ENCODE results near the gene ITGB1BP2.
"Not testable (repeated sequence)": the region's sequence is repeated elsewhere in the genome, so short reads cannot be mapped to it uniquely, and the experiment has no call there.

Gene ITGB1BP2

DNA sequence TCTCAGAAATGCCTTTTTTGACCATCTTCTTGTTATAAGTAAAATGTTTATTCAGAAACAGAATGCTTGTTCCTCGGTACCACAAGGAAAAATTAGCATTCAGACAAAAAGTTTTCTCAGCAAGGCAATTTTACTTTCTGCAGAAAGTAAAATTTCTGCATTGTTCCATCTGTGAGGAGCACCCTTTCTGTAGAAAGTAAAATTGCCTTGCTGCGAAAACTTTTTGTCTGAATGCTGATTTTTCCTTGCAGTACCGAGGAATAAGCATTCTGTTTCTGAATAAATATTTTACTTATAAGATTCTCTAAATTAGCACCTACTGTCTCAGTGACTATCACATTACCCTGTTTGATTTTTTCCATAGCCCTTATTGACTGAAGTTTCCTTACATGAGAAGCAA, 24.8 kb downstream of the ITGB1BP2 start:
- no peak for DNase-seq (ENCODE audit: low spot score in 2 of 2)
- H3K36me3 ChIP-seq (replicated peaks) = peaks cover 19% of the 10 kb centered on the region
- H3K4me3 ChIP-seq = no peak overlapping the region
- in situ Hi-C loops (cut with MboI; ENCODE audit: low sequenced_read_pairs) = no loop called here
- H3K27me3 ChIP-seq (ENCODE audit: low read depth) = no peaks in the 10 kb centered on the region
- H3K9me3 ChIP-seq = peaks cover 3% of the 10 kb centered on the region; the same call in 1 of the 2 replicates
- no peaks in the 10 kb centered on the region for H3K4me1 ChIP-seq

DNA sequence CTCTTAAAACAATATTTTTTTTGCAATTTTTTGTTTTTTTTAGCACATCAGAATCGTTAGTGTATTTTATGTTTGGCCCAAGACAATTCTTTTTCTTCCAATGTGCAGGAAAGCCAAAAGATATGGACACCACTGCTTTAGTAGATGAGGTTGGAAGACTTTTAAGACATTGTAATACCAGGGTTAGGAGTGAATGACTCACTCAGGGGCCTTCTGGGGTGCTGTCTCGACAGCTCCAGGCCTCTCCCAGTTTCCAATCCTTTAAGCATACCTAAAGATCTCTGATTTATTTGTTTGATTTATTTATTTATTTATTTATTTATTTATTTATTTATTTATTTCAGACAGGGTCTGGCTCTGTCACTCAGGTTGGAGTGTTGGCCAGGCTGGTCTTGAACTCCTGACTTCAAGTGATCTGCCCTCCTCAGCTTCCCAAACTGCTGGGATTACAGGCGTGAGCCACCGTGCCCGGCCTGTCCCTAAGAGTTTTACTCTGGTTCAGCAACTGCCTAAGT, 47.7 kb downstream of the ITGB1BP2 start:
- H3K9me3 ChIP-seq; in situ Hi-C loops (cut with MboI; ENCODE audit: low sequenced_read_pairs); H3K4me3 ChIP-seq; DNase-seq (ENCODE audit: low spot score in 2 of 2); H3K27me3 ChIP-seq (ENCODE audit: low read depth); H3K4me1 ChIP-seq; H3K36me3 ChIP-seq (replicated peaks): not testable (repeated sequence)

DNA sequence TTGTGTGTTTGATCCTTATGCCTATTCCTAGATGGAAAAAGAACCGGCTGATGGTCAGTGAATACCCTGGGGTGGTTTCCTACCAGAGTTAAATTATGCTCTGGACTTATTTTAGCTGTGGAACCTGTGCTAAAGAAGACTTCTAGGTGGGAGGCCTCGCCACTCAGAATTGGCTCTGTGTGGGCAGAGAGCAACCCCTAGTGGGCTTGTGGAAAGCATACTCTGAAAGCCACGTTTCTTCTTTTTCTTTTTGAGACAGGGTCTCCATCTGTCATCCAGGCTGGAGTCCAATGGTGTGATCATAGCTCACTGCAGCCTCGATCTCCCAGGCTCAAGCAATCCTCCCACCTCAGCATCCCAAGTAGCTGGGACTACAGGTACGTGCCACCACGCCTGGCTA, 48.3 kb downstream of the ITGB1BP2 start:
- H3K27me3 ChIP-seq (ENCODE audit: low read depth); H3K36me3 ChIP-seq (replicated peaks); DNase-seq (ENCODE audit: low spot score in 2 of 2); H3K4me3 ChIP-seq; H3K4me1 ChIP-seq; in situ Hi-C loops (cut with MboI; ENCODE audit: low sequenced_read_pairs); H3K9me3 ChIP-seq: not testable (repeated sequence)

DNA sequence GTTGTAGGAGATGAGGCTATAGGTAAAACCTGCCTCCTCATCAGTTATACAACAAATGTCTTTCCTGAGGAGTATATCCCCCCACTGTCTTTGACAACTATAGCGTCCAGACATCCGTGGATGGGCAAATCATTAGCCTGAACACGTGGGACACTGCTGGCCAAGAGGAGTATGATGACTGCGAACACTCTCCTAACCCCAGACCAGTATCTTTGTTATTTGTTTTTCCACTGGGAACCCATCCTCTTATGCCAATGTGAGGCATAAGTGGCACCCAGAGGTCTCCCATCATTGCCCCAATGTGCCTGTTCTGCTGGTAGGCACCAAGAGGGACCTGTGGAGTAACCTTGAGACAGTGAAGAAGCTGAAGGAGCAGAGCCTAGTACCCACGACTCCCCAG, 50.9 kb downstream of the ITGB1BP2 start:
- in situ Hi-C loops (cut with MboI; ENCODE audit: low sequenced_read_pairs); H3K4me3 ChIP-seq; H3K9me3 ChIP-seq; H3K27me3 ChIP-seq (ENCODE audit: low read depth); H3K36me3 ChIP-seq (replicated peaks); DNase-seq (ENCODE audit: low spot score in 2 of 2); H3K4me1 ChIP-seq: not testable (repeated sequence)

Measured in HAP-1 (cell line).